ENCODE results near the gene LTBP2. TPM values are rescaled to one million over a fixed set of nuclear protein-coding genes. Genes with fewer than 3 reads are reported as not detected.

LTBP2 gene
- total RNA-seq, 1 experiment from 2014 or later = 124 TPM

GRCh38 chr14:74612350-74613021 lies 449 bp upstream of the LTBP2 start:
- TF ChIP-seq EZH2 (IDR thresholded peaks at IDR 0.05; ENCODE audit: low read depth) (no peak), CTCF (conservative IDR thresholded peaks at IDR 0.05) (peak; percentile 72)
- Histone ChIP-seq H3K4me3 (peak overlapping the region; percentile 76), H4K20me1 (ENCODE audit: insufficient read depth) (no peaks in the 10 kb centered on the region), H3K36me3 (ENCODE audit: low read depth) (0 out of 2 replicates have a peak, but pooled peaks cover 1% of the 10 kb centered on the region), H3K4me1 (replicated peaks; ENCODE audit: insufficient read depth) (peaks cover 63% of the 10 kb centered on the region), H3K79me2 (ENCODE audit: low read depth) (peaks cover 50% of the 10 kb centered on the region), H3K9me3 (ENCODE audit: insufficient read depth, low read depth) (no peaks in the 10 kb centered on the region), H2AFZ (peak overlapping the region; percentile 91), H3K9me2 (ENCODE audit: insufficient read depth) (no peaks in the 10 kb centered on the region), H3K4me2 (peak overlapping the region; percentile 86), H3F3A (ENCODE audit: insufficient read depth, low read depth) (peaks cover 65% of the 10 kb centered on the region), H3K27me3 (ENCODE audit: insufficient read depth, low read depth) (no peaks in the 10 kb centered on the region), H3K27ac (no peak overlapping the region)
- BruUV-seq (replicated peaks) = no TSS peak
- intact Hi-C loops (cut with micrococcal nuclease; ENCODE audit: unreplicated experiment) = loop anchor here (2.0 to 5.0 kb wide), 2 partner anchors 120 to 275 kb away; partner anchors contain the start of genes ISCA2 and NPC2
- ChIA-PET CTCF (interaction anchor here (0.5 to 5.5 kb wide), 14 partner anchors 15 to 1264 kb away, joined by 3 to 82 read pairs (median 4); no protein-coding TSS in a partner anchor), POLR2A (ENCODE audit: unreplicated experiment) (interaction anchor here (0.5 to 0.7 kb wide), 3 partner anchors 38 to 457 kb away, joined by 3 to 7 read pairs (median 3); partner anchors contain the start of gene ZC2HC1C)
- DNase-seq = peak; percentile 57 to 99

- peak overlapping the region; percentile 86; the same call in 1 of the 2 replicates for H3K4me2 ChIP-seq
- H3K4me3 ChIP-seq = no peak overlapping the region
- no peaks in the 10 kb centered on the region for H4K20me1 ChIP-seq (ENCODE audit: insufficient read depth)
- H3K9me2 ChIP-seq (ENCODE audit: insufficient read depth) = no peaks in the 10 kb centered on the region
- no peak overlapping the region for H3K27ac ChIP-seq
- H3K4me1 ChIP-seq (replicated peaks; ENCODE audit: insufficient read depth) = peaks cover 49% of the 10 kb centered on the region
- no peaks in the 10 kb centered on the region for H3K27me3 ChIP-seq (ENCODE audit: insufficient read depth, low read depth)
- POLR2A ChIA-PET (ENCODE audit: unreplicated experiment) = no interaction called here
- no peak for DNase-seq
- H2AFZ ChIP-seq = no peak overlapping the region
- no peaks in the 10 kb centered on the region for H3K9me3 ChIP-seq (ENCODE audit: insufficient read depth, low read depth)
- H3F3A ChIP-seq (ENCODE audit: insufficient read depth, low read depth) = peaks cover 56% of the 10 kb centered on the region
- CTCF ChIA-PET = interaction anchor here (0.6 to 5.5 kb wide), 7 partner anchors 7 to 193 kb away, joined by 3 to 82 read pairs (median 5); no protein-coding TSS in a partner anchor
- TF ChIP-seq EZH2 (IDR thresholded peaks at IDR 0.05; ENCODE audit: low read depth) = no peak
- TF ChIP-seq CTCF (conservative IDR thresholded peaks at IDR 0.05) = no peak
- no TSS peak for BruUV-seq (replicated peaks)
- peaks cover 61% of the 10 kb centered on the region for H3K79me2 ChIP-seq (ENCODE audit: low read depth)
- 0 out of 2 replicates have a peak, but pooled peaks cover 9% of the 10 kb centered on the region for H3K36me3 ChIP-seq (ENCODE audit: low read depth)
- intact Hi-C loops (cut with micrococcal nuclease; ENCODE audit: unreplicated experiment) = loop anchor here (5.0 kb wide), 1 partner anchor 276 kb away; no protein-coding TSS in a partner anchor
Observed at GRCh38 chr14:74610866-74611649, 979 bp downstream of the LTBP2 start.

- Histone ChIP-seq H2AFZ (no peak overlapping the region), H3K79me2 (ENCODE audit: low read depth) (peaks cover 60% of the 10 kb centered on the region)
- CTCF ChIA-PET = interaction anchor here (0.5 to 5.5 kb wide), 10 partner anchors 10 to 291 kb away, joined by 3 to 82 read pairs (median 10); partner anchors contain the start of genes AREL1 and FCF1
Observed at GRCh38 chr14:74610199-74610865, 1.7 kb downstream of the LTBP2 start.

More at GRCh38 chr14:74610199-74610865, 1.7 kb downstream of the LTBP2 start:
- TF ChIP-seq EZH2 (IDR thresholded peaks at IDR 0.05; ENCODE audit: low read depth) (no peak), CTCF (conservative IDR thresholded peaks at IDR 0.05) (no peak)
- DNase-seq = no peak
- BruUV-seq (replicated peaks) = no TSS peak
- H3K4me2 ChIP-seq = peak overlapping the region; percentile 0
- H3K36me3 ChIP-seq (ENCODE audit: low read depth) = 0 out of 2 replicates have a peak, but pooled peaks cover 9% of the 10 kb centered on the region
- H3K9me3 ChIP-seq (ENCODE audit: insufficient read depth, low read depth) = no peaks in the 10 kb centered on the region
- H3K4me1 ChIP-seq (replicated peaks; ENCODE audit: insufficient read depth) = peaks cover 42% of the 10 kb centered on the region
- H3K27me3 ChIP-seq (ENCODE audit: insufficient read depth, low read depth) = no peaks in the 10 kb centered on the region
- H4K20me1 ChIP-seq (ENCODE audit: insufficient read depth) = no peaks in the 10 kb centered on the region
- peaks cover 49% of the 10 kb centered on the region for H3F3A ChIP-seq (ENCODE audit: insufficient read depth, low read depth)
- POLR2A ChIA-PET (ENCODE audit: unreplicated experiment) = interaction anchor here (1.2 kb wide), 1 partner anchor 40 kb away, joined by 13 read pairs; no protein-coding TSS in a partner anchor
- H3K27ac ChIP-seq = no peak overlapping the region
- intact Hi-C loops (cut with micrococcal nuclease; ENCODE audit: unreplicated experiment) = loop anchor here (5.0 kb wide), 1 partner anchor 277 kb away; no protein-coding TSS in a partner anchor
- H3K9me2 ChIP-seq (ENCODE audit: insufficient read depth) = no peaks in the 10 kb centered on the region
- H3K4me3 ChIP-seq = no peak overlapping the region

Data from PC-9 (cell line).